GM23338 (cell line): ENCODE data around the gene PNP. TPM values are rescaled to one million over a fixed set of nuclear protein-coding genes. Genes with fewer than 3 reads are reported as not detected.
A peak's percentile ranks its signal among the peaks of the same experiment; 100 is the strongest.

Source experiments
- ATAC-seq: fragments of 200-7000 bp; cut with Tn5 transposase; 3 replicates; pipeline ENCODE4 v1.9.1; 2020
- DNase-seq: peaks from one replicate; pipeline ENCODE4 v3.0.0-alpha.2; 2015; ENCODE audit warnings: low spot score
- H2AFZ ChIP-seq: fragments of 200-600 bp; sonication (generic); 2 replicates; pipeline ENCODE4 v1.8.0; 2016; ENCODE audit warnings: antibody characterized with exemption, mild to moderate bottlenecking, moderate library complexity
- H3F3A ChIP-seq: fragments of 200-600 bp; sonication (generic); replicated peaks from 2 replicates; pipeline ENCODE4 v1.8.0; 2017; ENCODE audit warnings: antibody characterized with exemption, mixed run types, low read depth
- H3K27ac ChIP-seq: fragments of 200-600 bp; sonication (generic); 2 replicates; pipeline ENCODE4 v1.6.1; 2016; ENCODE audit warnings: low read depth
- H3K27me3 ChIP-seq: fragments of 200-600 bp; sonication (generic); 2 replicates; pipeline ENCODE4 v1.8.0; 2016; ENCODE audit warnings: mild to moderate bottlenecking, mixed run types, moderate library complexity; ENCODE audit not compliant: insufficient read depth
- H3K36me3 ChIP-seq: fragments of 200-600 bp; sonication (generic); 2 replicates; pipeline ENCODE4 v1.8.0; 2016; ENCODE audit warnings: mild to moderate bottlenecking; ENCODE audit not compliant: insufficient read depth
- H3K4me1 ChIP-seq: fragments of 200-600 bp; sonication (generic); 2 replicates; pipeline ENCODE4 v1.8.0; 2016; ENCODE audit warnings: mild to moderate bottlenecking, moderate library complexity; ENCODE audit not compliant: insufficient read depth
- H3K4me2 ChIP-seq: fragments of 200-600 bp; sonication (generic); 2 replicates; pipeline ENCODE4 v1.7.1; 2017; ENCODE audit warnings: mixed run types
- H3K4me3 ChIP-seq: fragments of 200-600 bp; sonication (generic); 2 replicates; pipeline ENCODE4 v1.6.1; 2016; ENCODE audit warnings: mixed run types
- H3K79me2 ChIP-seq: fragments of 200-600 bp; sonication (generic); replicated peaks from 2 replicates; pipeline ENCODE4 v1.8.0; 2017; ENCODE audit warnings: mild to moderate bottlenecking; ENCODE audit not compliant: insufficient read depth
- H3K9me2 ChIP-seq: fragments of 200-600 bp; sonication (generic); 2 replicates; pipeline ENCODE4 v1.8.0; 2017; ENCODE audit not compliant: insufficient read depth
- H4K20me1 ChIP-seq: fragments of 200-600 bp; sonication (generic); replicated peaks from 2 replicates; pipeline ENCODE4 v1.8.0; 2017; ENCODE audit warnings: mild to moderate bottlenecking; ENCODE audit not compliant: insufficient read depth
- H3K27ac Mint-ChIP-seq: 2 replicates; pipeline ENCODE4 v1.8.0; 2020; ENCODE audit warnings: inconsistent platforms, mild to moderate bottlenecking, moderate library complexity, mixed read lengths
- H3K27me3 Mint-ChIP-seq: 3 replicates; pipeline ENCODE4 v1.8.0; 2022; ENCODE audit warnings: low read depth, mild to moderate bottlenecking, moderate library complexity, mixed read lengths, inconsistent platforms; ENCODE audit not compliant: insufficient read depth, poor library complexity
- H3K36me3 Mint-ChIP-seq: 3 replicates; pipeline ENCODE4 v1.8.0; 2021; ENCODE audit warnings: low read depth, mild to moderate bottlenecking, inconsistent platforms, moderate library complexity, mixed read lengths
- H3K4me1 Mint-ChIP-seq: 3 replicates; pipeline ENCODE4 v1.8.0; 2020; ENCODE audit warnings: mild to moderate bottlenecking, inconsistent platforms, mixed read lengths
- H3K4me3 Mint-ChIP-seq: 3 replicates; pipeline ENCODE4 v1.8.0; 2021; ENCODE audit warnings: moderate library complexity, mild to moderate bottlenecking, inconsistent platforms, mixed read lengths
- H3K9me3 Mint-ChIP-seq: 3 replicates; pipeline ENCODE4 v1.8.0; 2020; ENCODE audit warnings: moderate library complexity, mild to moderate bottlenecking, inconsistent platforms, mixed read lengths
- CREB1 ChIP-seq: fragments of 250-450 bp; sonication (Bioruptor Pico); IDR thresholded peaks from 2 replicates; pipeline ENCODE4 v1.5.0; 2020; ENCODE audit warnings: low read depth, mild to moderate bottlenecking, moderate library complexity
- CTCF ChIP-seq, 2 experiments: fragments of 200-600 bp in 1 of 2; sonication (generic) in 1 of 2; conservative IDR thresholded peaks; 2 replicates each; pipeline versions ENCODE4 v1.5.1 to v1.6.1; 2016 to 2017; ENCODE audit warnings: antibody characterized with exemption in 2 of 2, low read depth in 2 of 2, mild to moderate bottlenecking in 2 of 2, moderate library complexity in 1 of 2
- ETS1 ChIP-seq: IDR thresholded peaks from 2 replicates; pipeline ENCODE4 v1.6.1; 2016; ENCODE audit warnings: antibody characterized with exemption
- EZH2 ChIP-seq: fragments of 200-600 bp; sonication (generic); IDR thresholded peaks from one replicate; pipeline ENCODE4 v1.8.0; 2017; ENCODE audit warnings: antibody characterized with exemption, mild to moderate bottlenecking, low read depth; ENCODE audit not compliant: unreplicated experiment
- EZH2phosphoT487 ChIP-seq: fragments of 200-600 bp; sonication (generic); IDR thresholded peaks from one replicate; pipeline ENCODE4 v1.8.1; 2018; ENCODE audit warnings: antibody characterized with exemption; ENCODE audit not compliant: unreplicated experiment
- JUNB ChIP-seq: IDR thresholded peaks from one replicate; pipeline ENCODE4 v1.6.1; 2016; ENCODE audit warnings: antibody characterized with exemption; ENCODE audit not compliant: unreplicated experiment
- NANOG ChIP-seq: IDR thresholded peaks from 2 replicates; pipeline ENCODE4 v1.6.1; 2016; ENCODE audit warnings: antibody characterized with exemption, borderline replicate concordance
- POLR2AphosphoS5 ChIP-seq: IDR thresholded peaks from 2 replicates; pipeline ENCODE4 v1.6.1; 2016; ENCODE audit warnings: antibody characterized with exemption, low read depth
- REST ChIP-seq: IDR thresholded peaks from one replicate; pipeline ENCODE4 v1.6.1; 2018; ENCODE audit warnings: antibody characterized with exemption; ENCODE audit not compliant: unreplicated experiment
- STAT1 ChIP-seq: IDR thresholded peaks from one replicate; pipeline ENCODE4 v1.6.1; 2016; ENCODE audit warnings: antibody characterized with exemption; ENCODE audit not compliant: unreplicated experiment
- ZNF114 ChIP-seq: fragments of 250-450 bp; sonication (Bioruptor Pico); IDR thresholded peaks from 2 replicates; pipeline ENCODE4 v1.5.0; 2020; ENCODE audit warnings: mild to moderate bottlenecking, moderate library complexity
- ZNF331 ChIP-seq: fragments of 250-450 bp; sonication (Bioruptor Pico); IDR thresholded peaks from 2 replicates; pipeline ENCODE4 v1.5.0; 2020; ENCODE audit warnings: low read depth, mild to moderate bottlenecking, moderate library complexity
- ZNF462 ChIP-seq: fragments of 250-450 bp; sonication (Bioruptor Pico); IDR thresholded peaks from 2 replicates; pipeline ENCODE4 v1.5.0; 2020; ENCODE audit warnings: mild to moderate bottlenecking, moderate library complexity
- polyA plus RNA-seq: library from polyadenylated mRNA; unstranded; fragments of >200 nt; fragmentation: Nextera tagmentation; extraction: Ambion mirVana; gene quantifications from 2 replicates; pipeline ENCODE4 v1.2.1, GENCODE V29; 2016
- total RNA-seq: library from RNA; depleted of rRNA; stranded (reverse); fragments of >200 nt; shearing (Covaris generic); gene quantifications from 2 replicates; pipeline ENCODE4 v1.2.3, GENCODE V29; 2014

Gene PNP
- total and polyA plus RNA-seq, 2 experiments from 2014 or later, result 60.7 to 102 TPM

GRCh38 chr14:20470603-20470901, 1.3 kb downstream of the PNP start:
- Histone ChIP-seq H3K4me1 (peaks cover 19% of the 10 kb centered on the region), H4K20me1 (peaks cover 3% of the 10 kb centered on the region), H3K27ac (0 out of 2 replicates have a peak overlapping the region, but pooled peaks have one; percentile 70), H3K4me3 (peak overlapping the region; percentile 91), H3K9me2 (no peaks in the 10 kb centered on the region), H3K4me2 (peak overlapping the region; percentile 98), H3K36me3 (peaks cover 26% of the 10 kb centered on the region), H3F3A (peaks cover 14% of the 10 kb centered on the region; the same call in 1 of the 2 replicates), H3K27me3 (no peaks in the 10 kb centered on the region), H2AFZ (peak overlapping the region; percentile 93; the same call in 1 of the 2 replicates), H3K79me2 (peaks cover 40% of the 10 kb centered on the region)
- Mint-ChIP-seq H3K9me3 (no peaks in the 10 kb centered on the region), H3K4me3 (peak overlapping the region; percentile 99), H3K36me3 (peaks cover 44% of the 10 kb centered on the region), H3K27ac (peak overlapping the region; percentile 5; the same call in 1 of the 2 replicates), H3K27me3 (peaks cover 14% of the 10 kb centered on the region), H3K4me1 (peaks cover 20% of the 10 kb centered on the region; the same call in 2 of the 3 replicates)
- no peak for ATAC-seq
- TF ChIP-seq ZNF462 (CRISPR knock-in tag), result no peak
- TF ChIP-seq CTCF (conservative IDR thresholded peaks at IDR 0.05; ENCODE audit: low read depth in 2 of 2), result no peak
- no peak for TF ChIP-seq ETS1
- no peak for TF ChIP-seq JUNB
- TF ChIP-seq EZH2, result no peak
- no peak for TF ChIP-seq STAT1
- no peak for TF ChIP-seq REST
- no peak for TF ChIP-seq ZNF114
- TF ChIP-seq CREB1 (CRISPR knock-in tag), result no peak
- no peak for TF ChIP-seq POLR2AphosphoS5
- no peak for TF ChIP-seq EZH2phosphoT487
- TF ChIP-seq NANOG, result no peak
- TF ChIP-seq ZNF331 (CRISPR knock-in tag), result no peak
- DNase-seq, result peak; percentile 44
